NCI-H146 treated with DMSO at 0.1 percent for 48 hours (cell line): Measurements from ENCODE around the gene PXDN.

ENCODE experiments used
- DNase-seq: peaks from one replicate; lab custom pipeline; 2025; ENCODE audit not compliant: unreplicated experiment; lab: John Stamatoyannopoulos, UW

PXDN gene

DNA sequence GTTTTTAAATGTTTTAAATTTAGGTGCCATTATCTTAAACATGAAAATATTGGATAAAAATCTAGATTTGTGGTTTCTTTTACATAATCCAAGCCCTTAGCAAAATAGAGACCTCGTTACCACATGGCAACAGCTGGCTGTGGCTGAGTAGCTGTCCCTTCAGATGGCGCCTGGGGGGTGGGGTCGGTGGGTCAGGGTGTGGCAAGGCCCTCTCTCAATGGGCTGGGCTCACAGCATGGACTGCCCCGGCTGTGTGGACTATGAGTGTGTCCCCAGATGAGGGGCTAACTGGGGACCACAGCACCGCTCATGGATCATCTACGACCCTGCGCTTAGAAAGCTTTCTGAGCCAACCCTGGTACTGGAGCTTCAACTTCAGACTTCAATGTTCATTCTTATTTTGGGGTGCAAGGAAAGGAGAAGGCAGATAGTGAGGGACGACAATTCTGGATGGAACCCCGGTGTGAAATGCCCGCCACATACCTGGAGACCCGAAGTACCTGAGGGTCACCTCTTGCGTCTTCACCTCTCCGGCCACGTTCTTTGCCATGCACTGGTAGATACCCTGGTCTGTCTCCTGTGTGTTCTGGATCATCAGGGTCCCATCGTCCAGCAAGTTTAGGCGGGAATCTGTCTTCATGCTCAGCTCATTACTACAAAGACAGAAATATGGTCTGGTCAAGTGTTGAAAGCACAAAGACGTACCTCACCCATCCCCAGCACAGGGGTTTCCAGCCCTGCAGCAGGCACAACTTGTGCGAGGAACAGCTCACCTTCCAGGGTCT lies 71.0 kb downstream of the PXDN start:
- DNase-seq = no peak

DNA sequence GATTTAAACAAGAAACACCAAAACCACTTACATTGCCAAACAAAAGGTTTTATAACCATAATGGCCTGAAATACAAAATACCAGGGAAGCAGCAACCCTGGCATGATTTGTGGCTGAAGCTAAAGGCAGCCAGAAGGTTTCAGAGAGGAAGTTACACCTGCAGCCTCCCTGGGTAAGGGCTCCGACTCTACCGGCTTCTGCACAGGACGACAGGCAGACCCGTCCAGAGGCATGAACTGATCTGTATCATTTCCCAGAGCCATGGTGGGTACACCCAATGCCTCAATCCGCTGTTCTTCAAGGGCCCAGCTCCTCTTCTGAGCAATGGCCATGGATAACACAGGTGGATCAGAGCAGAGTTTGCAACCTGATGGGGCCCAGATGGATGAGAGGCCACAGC lies 71.6 kb downstream of the PXDN start:
- no peak for DNase-seq

DNA sequence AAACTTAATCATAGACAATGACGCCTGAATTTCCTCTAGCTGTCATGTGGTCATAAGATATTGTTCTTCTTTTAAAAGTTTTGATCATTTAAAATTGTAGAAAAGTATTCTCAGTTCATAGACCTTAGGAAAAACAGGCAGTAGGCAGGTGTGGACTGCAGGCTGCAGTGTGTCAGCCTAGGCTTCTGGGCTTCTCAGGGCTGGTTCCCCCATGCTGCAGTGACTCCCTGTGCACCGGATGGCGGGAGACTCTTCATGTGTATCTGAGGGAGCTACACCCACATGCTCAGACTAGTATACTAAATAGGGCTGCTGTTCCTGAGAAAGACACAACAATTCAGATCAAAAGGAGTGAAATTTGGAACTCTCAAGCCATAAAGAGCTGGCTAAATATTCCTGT lies 72.4 kb downstream of the PXDN start:
- no peak for DNase-seq

- DNase-seq = no peak
Observed at GRCh38 chr2:1670636-1671035, 73.7 kb downstream of the PXDN start.

DNA sequence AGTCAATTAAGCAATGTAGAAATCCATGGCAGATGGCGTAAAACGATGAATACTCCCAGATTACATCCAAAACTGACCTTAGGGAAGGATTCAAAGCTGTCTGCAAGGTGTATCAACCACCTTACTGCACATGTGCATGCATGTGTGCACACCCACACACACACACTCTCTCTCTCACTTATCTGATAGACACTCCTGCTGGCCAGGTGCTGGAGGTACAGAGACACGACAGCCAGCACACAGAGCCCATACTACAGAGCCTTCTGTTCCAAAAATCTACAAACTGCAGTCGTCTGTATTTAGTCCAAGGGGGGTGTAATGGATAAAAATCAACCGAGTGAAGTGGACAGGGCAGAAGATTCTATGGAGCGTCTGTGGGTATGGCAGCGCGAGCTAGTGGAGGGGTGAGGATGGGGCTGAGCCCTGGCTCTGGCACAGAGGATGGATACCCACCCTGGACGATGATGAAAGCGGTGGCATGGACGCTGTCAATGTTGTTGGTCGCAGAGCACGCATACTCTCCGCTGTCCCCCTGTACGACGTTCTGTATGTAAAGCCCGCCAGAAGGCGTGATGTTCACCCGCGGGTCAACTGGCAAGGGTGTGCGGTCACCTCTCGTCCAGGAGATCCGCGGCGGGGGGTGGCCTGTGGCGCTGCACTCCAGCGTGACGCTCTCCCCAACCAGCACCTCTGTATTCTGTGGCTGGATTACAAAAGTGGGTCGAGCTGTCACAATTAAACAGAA lies 78.4 kb downstream of the PXDN start:
- DNase-seq = no peak

GRCh38 chr2:1664698-1665097 lies 79.6 kb downstream of the PXDN start:
- no peak for DNase-seq

DNA sequence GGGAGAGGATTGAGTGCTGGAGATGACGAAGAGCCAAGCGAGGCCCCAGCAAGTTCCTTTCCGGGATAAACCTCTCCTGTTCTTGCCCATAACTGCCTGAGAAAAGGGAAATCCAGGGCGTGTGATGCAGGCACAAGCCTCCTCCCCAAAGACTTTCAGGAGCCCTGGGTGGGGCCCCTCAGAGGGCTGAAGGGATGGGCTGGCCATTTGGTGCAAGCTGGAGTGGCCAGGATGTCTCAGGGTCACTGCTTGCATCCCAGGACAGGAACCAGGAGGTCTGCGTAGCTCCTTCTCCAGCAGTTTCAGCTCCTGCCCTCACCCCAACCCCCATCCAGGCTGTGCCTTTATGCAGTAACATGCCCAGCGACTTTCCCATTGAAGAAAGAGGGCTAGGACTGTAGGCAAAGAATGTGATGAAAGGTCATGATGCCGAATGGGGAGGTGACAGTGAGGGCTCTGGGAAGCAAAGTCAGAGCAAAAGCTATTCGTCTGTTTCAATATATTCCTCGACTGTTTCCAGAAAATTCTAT lies 80.2 kb downstream of the PXDN start:
- DNase-seq = no peak

DNA sequence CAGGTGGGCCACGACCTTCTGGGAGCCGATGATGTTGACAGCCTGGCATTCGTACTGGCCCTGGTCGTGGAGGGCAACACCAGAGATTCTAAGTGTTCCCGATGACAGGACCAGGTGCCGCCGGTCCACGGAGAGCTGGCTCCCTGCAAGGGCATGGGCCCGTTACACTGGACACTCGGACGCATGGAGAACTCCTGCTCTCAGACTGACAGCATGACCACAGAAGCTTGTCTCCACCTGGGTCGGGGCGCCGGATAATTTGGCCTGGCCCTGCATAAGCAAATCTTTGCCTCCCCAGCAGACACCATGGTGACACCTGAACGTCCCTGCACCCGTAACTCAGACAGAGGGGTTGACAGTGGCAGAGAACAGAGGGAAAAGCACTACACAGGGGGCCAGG lies 80.7 kb downstream of the PXDN start:
- DNase-seq = no peak

GRCh38 chr2:1662606-1663180 lies 81.6 kb downstream of the PXDN start:
- no peak for DNase-seq

DNA sequence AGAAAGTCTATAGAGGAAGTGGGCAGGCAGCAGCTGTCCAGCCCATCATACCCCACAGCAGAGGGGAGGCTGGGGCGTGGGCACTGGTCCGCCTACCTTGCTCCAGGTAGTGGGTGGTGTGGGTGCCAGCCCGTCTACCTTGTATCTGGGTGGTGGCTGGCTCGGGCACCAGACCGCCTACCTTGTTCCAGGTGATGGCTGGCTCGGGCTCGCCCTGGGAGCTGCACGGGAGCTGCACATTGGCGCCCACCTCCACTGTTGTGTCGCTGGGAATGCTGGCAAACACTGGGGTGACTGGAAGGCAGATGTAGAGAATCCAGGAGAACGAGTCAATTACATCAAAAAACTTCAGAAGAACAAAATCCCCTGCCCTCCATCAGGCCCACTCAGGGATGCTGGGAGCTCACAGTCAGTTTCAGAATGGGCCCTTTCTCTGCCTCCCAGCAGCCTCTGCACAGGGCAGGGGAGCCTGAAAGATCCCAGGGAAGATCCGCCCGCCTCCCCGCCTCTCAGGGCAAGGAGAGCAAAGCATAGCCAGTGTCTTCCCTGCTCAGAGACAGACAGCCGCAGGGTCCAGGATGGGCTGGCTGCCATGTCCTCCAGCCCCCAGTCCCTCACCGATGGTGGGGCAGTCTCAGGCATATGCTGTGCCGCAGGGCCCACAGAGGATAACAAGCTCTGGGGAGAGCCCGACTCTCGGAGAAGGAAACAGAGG lies 82.3 kb downstream of the PXDN start:
- DNase-seq = no peak

DNA sequence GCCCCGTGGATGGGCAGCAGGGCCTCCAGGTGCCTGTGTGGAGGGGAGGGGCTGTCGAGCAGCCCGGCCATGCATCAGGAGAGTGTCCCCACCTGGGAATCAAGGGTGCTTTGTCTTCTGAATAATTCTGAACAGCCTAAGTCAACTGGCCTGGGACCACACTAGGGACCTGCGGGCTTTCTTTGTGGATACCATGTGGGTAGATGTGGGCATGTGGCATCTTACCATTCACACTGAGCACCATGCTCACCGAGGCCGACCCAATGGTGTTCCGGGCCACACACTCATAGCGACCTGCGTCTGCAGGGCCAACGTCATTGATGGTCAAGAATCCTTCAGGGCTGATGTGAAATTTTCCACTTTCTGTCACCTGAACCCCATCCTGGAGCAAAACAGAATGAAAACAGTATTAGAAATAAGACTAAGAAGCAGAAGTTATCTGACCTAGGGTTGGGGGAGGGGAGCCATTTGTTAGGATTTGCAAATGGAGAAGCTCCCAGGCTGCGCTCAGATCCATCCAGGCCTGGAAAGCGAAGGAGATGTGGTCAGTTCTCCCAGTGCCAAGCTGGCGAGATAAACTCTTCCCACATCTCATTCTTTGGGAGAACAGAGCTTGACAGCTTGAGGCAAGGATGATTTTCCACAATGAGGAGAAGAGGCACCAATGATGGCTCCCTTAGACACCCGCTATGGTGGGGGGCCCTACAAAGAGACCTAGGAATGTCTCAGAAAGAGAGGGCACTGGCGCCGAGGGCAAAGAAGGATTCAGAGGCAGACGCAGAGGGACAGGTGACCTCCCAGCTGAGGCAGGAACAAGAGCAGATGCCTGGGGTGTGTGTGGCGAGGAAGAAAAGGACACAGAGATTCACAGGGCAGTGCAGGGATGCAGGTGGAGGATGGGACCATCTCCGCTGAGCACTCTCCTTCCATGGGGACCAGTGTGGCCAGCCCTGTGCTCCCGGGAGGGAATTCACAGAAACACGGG lies 83.4 kb downstream of the PXDN start:
- no peak for DNase-seq

GRCh38 chr2:1659951-1660565 lies 84.3 kb downstream of the PXDN start:
- DNase-seq = no peak

DNA sequence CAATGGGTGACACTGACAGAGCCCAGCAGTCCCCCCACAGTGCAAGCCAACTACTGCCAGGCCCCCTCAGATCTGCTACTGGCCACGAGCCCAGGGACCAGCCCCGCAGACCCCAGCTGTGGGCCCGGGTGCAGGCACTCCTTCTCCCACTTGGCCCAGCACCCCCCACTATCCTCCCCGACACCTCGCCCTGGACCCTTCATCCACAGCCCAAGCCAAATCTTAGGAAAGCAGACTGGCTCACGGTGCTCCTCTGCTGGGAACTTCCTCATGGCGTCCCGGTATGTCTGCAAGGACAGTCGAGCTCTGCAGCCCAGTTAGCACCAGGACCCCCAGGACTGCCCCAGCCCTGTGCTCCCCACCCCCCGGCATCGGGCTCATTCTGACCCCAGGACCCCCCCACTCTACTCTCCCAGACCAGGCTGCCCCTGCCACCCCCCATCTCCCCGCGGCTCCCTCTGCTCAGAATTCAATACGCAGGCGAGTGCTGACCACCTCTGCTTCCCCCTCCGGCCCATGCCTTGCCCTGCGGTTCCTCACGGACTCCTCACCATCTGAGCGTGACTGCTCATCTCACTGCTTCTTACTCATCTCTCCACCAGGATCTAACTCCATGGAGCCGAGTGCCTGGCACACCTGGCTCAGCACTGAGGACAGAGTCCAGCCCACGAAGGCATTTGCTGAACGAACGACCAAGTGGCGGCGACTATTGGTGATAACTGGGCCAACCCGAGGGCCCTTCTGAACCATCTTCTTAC lies 85.7 kb downstream of the PXDN start:
- no peak for DNase-seq

- no peak for DNase-seq
Observed at GRCh38 chr2:1656961-1657841, 87.1 kb downstream of the PXDN start.

GRCh38 chr2:1656326-1656960 lies 87.9 kb downstream of the PXDN start:
- no peak for DNase-seq

DNA sequence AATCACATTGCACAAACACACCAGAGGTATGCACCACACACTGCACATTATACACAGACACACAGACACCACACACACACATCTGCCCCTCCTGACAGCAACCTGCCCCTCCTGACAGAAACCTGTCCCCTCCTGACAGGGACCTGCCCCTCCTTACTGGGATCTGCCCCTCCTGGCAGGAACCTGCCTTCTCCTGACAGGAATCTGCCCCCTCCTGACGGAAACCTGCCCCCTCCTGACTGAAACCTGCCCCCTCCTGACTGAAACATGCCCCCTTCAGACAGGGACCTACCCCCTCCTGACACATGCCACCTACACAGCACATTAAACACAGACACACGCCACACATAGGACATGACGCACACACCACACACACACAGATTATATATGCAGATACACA lies 88.9 kb downstream of the PXDN start:
- DNase-seq = no peak

DNA sequence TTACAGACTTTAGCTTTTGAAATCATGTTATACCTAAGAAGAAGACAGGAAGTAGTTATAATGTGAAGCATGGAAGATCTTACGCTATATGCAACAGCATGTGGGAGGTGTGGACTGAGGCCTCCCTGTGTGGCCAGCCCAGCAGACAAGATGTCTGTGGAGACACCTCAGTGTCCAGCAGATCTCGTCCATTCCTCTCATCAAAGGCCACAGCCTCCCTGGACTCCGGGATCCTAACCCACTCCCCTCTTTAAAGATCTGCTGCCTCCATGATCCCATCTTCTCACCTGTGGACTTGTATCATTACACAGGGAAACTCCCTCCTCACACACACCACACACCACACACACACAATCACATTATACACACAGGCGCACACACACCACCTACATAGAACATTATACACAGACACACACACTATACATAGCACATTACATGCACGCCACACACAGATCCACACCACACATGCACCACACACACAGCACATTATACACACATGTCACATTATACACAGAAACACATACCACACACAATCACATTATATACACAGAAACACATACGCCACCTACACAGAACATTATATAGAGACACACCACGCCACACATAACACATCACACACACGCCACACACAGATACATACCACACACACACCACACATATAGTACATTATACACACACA lies 89.5 kb downstream of the PXDN start:
- DNase-seq = no peak
